ENCODE results near the gene TRIM28. TPM values are rescaled to one million over a fixed set of nuclear protein-coding genes. Genes with fewer than 3 reads are reported as not detected.
"Not testable (repeated sequence)": the region's sequence is repeated elsewhere in the genome, so short reads cannot be mapped to it uniquely, and the experiment has no call there.

Gene TRIM28
- total and polyA plus RNA-seq, 4 donors: 47.1 to 157 (median 84.2) TPM

GRCh38 chr19:58500242-58500641 lies 43.6 kb upstream of the TRIM28 start:
- H3K4me1 ChIP-seq (ENCODE audit: control insufficient read depth in 4 of 4, insufficient read depth in 4 of 4, low read length in 3 of 4): peaks cover 8 to 45% (median 23%) of the 10 kb centered on the region in 4 donors
- H3K9ac ChIP-seq (ENCODE audit: low read depth in 1 of 2, low read length in 2 of 2): no peak overlapping the region
- DNase-seq (ENCODE audit: low spot score): no peak
- TF ChIP-seq HNF4G (IDR thresholded peaks at IDR 0.05): no peak
- TF ChIP-seq, protein P1, sequence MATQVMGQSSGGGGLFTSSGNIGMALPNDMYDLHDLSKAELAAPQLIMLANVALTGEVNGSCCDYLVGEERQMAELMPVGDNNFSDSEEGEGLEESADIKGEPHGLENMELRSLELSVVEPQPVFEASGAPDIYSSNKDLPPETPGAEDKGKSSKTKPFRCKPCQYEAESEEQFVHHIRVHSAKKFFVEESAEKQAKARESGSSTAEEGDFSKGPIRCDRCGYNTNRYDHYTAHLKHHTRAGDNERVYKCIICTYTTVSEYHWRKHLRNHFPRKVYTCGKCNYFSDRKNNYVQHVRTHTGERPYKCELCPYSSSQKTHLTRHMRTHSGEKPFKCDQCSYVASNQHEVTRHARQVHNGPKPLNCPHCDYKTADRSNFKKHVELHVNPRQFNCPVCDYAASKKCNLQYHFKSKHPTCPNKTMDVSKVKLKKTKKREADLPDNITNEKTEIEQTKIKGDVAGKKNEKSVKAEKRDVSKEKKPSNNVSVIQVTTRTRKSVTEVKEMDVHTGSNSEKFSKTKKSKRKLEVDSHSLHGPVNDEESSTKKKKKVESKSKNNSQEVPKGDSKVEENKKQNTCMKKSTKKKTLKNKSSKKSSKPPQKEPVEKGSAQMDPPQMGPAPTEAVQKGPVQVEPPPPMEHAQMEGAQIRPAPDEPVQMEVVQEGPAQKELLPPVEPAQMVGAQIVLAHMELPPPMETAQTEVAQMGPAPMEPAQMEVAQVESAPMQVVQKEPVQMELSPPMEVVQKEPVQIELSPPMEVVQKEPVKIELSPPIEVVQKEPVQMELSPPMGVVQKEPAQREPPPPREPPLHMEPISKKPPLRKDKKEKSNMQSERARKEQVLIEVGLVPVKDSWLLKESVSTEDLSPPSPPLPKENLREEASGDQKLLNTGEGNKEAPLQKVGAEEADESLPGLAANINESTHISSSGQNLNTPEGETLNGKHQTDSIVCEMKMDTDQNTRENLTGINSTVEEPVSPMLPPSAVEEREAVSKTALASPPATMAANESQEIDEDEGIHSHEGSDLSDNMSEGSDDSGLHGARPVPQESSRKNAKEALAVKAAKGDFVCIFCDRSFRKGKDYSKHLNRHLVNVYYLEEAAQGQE (IDR thresholded peaks at IDR 0.05): no peak
- TF ChIP-seq ZBTB33 (IDR thresholded peaks at IDR 0.05): no peak
- no peak for TF ChIP-seq GABPA (IDR thresholded peaks at IDR 0.05 in 1 of 2, conservative IDR thresholded peaks at IDR 0.05 in 1 of 2)
- TF ChIP-seq FOXA2 (IDR thresholded peaks at IDR 0.05): no peak
- no peak for TF ChIP-seq HNF4A (conservative IDR thresholded peaks at IDR 0.05)
- TF ChIP-seq YY1 (IDR thresholded peaks at IDR 0.05): no peak
- TF ChIP-seq NR2F2 (IDR thresholded peaks at IDR 0.05): no peak
- no peak for TF ChIP-seq SP1 (IDR thresholded peaks at IDR 0.05)
- TF ChIP-seq TAF1 (conservative IDR thresholded peaks at IDR 0.05): no peak
- TF ChIP-seq CTCF (IDR thresholded peaks at IDR 0.05; ENCODE audit: low read depth, low read length, missing input control): no peak
- TF ChIP-seq RXRA (IDR thresholded peaks at IDR 0.05): no peak
- no peak for TF ChIP-seq EGR1 (IDR thresholded peaks at IDR 0.05; ENCODE audit: low read depth in 2 of 2)
- no peaks in the 10 kb centered on the region for H3K9me3 ChIP-seq (ENCODE audit: control insufficient read depth in 4 of 4, low read length in 3 of 4)
- 91% methylated on average over 14 of the region's 14 CpGs for WGBS
- no peak overlapping the region for H3K4me3 ChIP-seq (ENCODE audit: low read depth in 1 of 3, low read length in 3 of 3)
- H3K27ac ChIP-seq (ENCODE audit: low read depth in 1 of 2, low read length in 2 of 2): no peak overlapping the region
- peaks cover 0 to 3% (median 1%) of the 10 kb centered on the region in 4 donors for H3K36me3 ChIP-seq (ENCODE audit: control insufficient read depth in 4 of 4, insufficient read depth in 3 of 4, low read depth in 1 of 4, low read length in 3 of 4)
- H3K27me3 ChIP-seq (ENCODE audit: control insufficient read depth in 4 of 4, insufficient read depth in 4 of 4, low read length in 3 of 4): no peaks in the 10 kb centered on the region

DNA sequence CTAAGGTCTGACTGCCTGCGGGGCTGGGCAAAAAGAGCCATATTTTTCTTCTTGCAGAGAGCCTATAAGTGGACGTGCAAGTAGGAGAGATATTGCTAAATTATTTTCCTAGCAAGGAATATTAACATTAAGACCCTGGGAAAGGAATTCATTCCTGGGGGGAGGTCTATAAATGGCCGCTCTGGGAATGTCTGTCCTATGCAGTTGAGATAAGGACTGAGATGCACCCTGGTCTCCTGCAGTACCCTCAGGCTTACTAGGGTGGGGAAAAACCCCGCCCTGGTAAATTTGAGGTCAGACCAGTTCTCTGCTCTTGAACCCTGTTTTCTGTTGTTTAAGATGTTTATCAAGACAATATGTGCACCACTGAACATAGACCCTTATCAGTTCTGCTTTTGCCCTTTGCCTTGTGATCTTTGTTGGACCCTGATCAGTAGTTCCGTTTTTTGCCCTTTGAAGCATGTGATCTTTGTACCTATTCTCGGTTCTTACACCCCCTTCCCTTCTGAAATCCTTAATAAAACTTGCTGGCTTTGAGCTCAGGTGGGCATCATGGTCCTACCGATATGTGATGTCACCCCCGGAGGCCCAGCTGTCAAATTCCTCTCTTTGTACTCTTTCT lies 36.2 kb upstream of the TRIM28 start:
- peak; percentile 41 for TF ChIP-seq SP1 (IDR thresholded peaks at IDR 0.05)
- peak; percentile 61 to 77 for TF ChIP-seq RXRA (IDR thresholded peaks at IDR 0.05)
- TF ChIP-seq HNF4G (IDR thresholded peaks at IDR 0.05): peak; percentile 78
- TF ChIP-seq NR2F2 (IDR thresholded peaks at IDR 0.05): peak; percentile 49
- peak; percentile 27 for TF ChIP-seq YY1 (IDR thresholded peaks at IDR 0.05)
- peak in 1 of 2 donors; percentile 21 for TF ChIP-seq JUND (IDR thresholded peaks at IDR 0.05)
- TF ChIP-seq HNF4A (conservative IDR thresholded peaks at IDR 0.05): peak; percentile 95
- peaks cover 12 to 69% (median 54%) of the 10 kb centered on the region in 4 donors for H3K4me1 ChIP-seq (ENCODE audit: control insufficient read depth in 4 of 4, insufficient read depth in 4 of 4, low read length in 3 of 4)
- not testable (repeated sequence) for H3K9ac ChIP-seq (ENCODE audit: low read depth in 1 of 2, low read length in 2 of 2); H3K9me3 ChIP-seq (ENCODE audit: control insufficient read depth in 4 of 4, low read length in 3 of 4); DNase-seq (ENCODE audit: low spot score); H3K36me3 ChIP-seq (ENCODE audit: control insufficient read depth in 4 of 4, insufficient read depth in 3 of 4, low read depth in 1 of 4, low read length in 3 of 4); H3K27me3 ChIP-seq (ENCODE audit: control insufficient read depth in 4 of 4, insufficient read depth in 4 of 4, low read length in 3 of 4); H3K4me3 ChIP-seq (ENCODE audit: low read depth in 1 of 3, low read length in 3 of 3)
- WGBS: 56% methylated on average over 8 of the region's 8 CpGs
- peak overlapping the region in 1 of 2 donors; percentile 28 for H3K27ac ChIP-seq (ENCODE audit: low read depth in 1 of 2, low read length in 2 of 2)
